HCT116 (cell line): ENCODE data around the gene DOCK4.

ENCODE experiments used
- CTCF ChIP-seq, 3 experiments: fragments of 200-600 bp in 1 of 3; sonication (generic) in 1 of 3; IDR thresholded peaks in 2 of 3; conservative IDR thresholded peaks in 1 of 3; 2 replicates each; pipeline ENCODE4 v1.5.1; 2012 to 2017; ENCODE audit warnings: low read depth in 2 of 3, low read length in 2 of 3, antibody characterized with exemption in 1 of 3, borderline replicate concordance in 1 of 3, control low read depth in 1 of 3, mild to moderate bottlenecking in 1 of 3, mixed read lengths in 1 of 3, mixed run types in 1 of 3, moderate library complexity in 1 of 3; ENCODE audit not compliant: insufficient read depth in 1 of 3
- EZH2 ChIP-seq: fragments of 200-600 bp; sonication (generic); IDR thresholded peaks from 2 replicates; pipeline ENCODE4 v1.6.1; 2017; ENCODE audit warnings: antibody characterized with exemption, mixed run types
- EZH2phosphoT487 ChIP-seq: fragments of 200-600 bp; IDR thresholded peaks from 2 replicates; pipeline ENCODE4 v1.6.1; 2018; ENCODE audit warnings: antibody characterized with exemption, borderline replicate concordance
- MAX ChIP-seq: IDR thresholded peaks from 2 replicates; pipeline ENCODE4 v1.6.1; 2012
- POLR2A ChIP-seq: IDR thresholded peaks from 2 replicates; pipeline ENCODE4 v1.7.0; 2011; ENCODE audit warnings: borderline replicate concordance; ENCODE audit not compliant: insufficient read depth, insufficient read length; ENCODE audit errors: extremely low read depth
- POLR2AphosphoS5 ChIP-seq: IDR thresholded peaks from 2 replicates; pipeline ENCODE4 v1.6.1; 2011; ENCODE audit warnings: mild to moderate bottlenecking, low read depth, low read length, moderate library complexity
- RAD21 ChIP-seq: IDR thresholded peaks from 2 replicates; pipeline ENCODE4 v1.6.1; 2012; ENCODE audit warnings: low read depth, mild to moderate bottlenecking
- REST ChIP-seq: IDR thresholded peaks from 2 replicates; pipeline ENCODE4 v1.6.1; 2012; ENCODE audit warnings: low read depth
- SIN3A ChIP-seq: IDR thresholded peaks from 2 replicates; pipeline ENCODE4 v1.6.1; 2012; ENCODE audit warnings: low read depth
- TCF7L2 ChIP-seq: IDR thresholded peaks from 2 replicates; pipeline ENCODE4 v1.7.0; 2011; ENCODE audit warnings: borderline replicate concordance, inconsistent platforms; ENCODE audit not compliant: insufficient read depth, insufficient read length; ENCODE audit errors: extremely low read depth
- YY1 ChIP-seq: IDR thresholded peaks from 2 replicates; pipeline ENCODE4 v1.6.1; 2011; ENCODE audit warnings: low read length, low read depth, moderate library complexity, mild to moderate bottlenecking; ENCODE audit not compliant: insufficient replicate concordance; ENCODE audit errors: extremely low read depth
- ZFX ChIP-seq: fragments of 450-650 bp; IDR thresholded peaks from 2 replicates; pipeline ENCODE4 v1.6.1; 2017

- TF ChIP-seq CTCF (IDR thresholded peaks at IDR 0.05 in 2 of 3, conservative IDR thresholded peaks at IDR 0.05 in 1 of 3; ENCODE audit: borderline replicate concordance in 1 of 3, insufficient read depth in 1 of 3, low read depth in 2 of 3, low read length in 2 of 3) = no peak
- TF ChIP-seq YY1 = no peak
- no peak for TF ChIP-seq RAD21
- no peak for TF ChIP-seq EZH2
- TF ChIP-seq TCF7L2 = no peak
- TF ChIP-seq EZH2phosphoT487 = no peak
- no peak for TF ChIP-seq POLR2A
- no peak for TF ChIP-seq REST
- TF ChIP-seq MAX = no peak
- TF ChIP-seq SIN3A = no peak
- TF ChIP-seq ZFX = no peak
- TF ChIP-seq POLR2AphosphoS5 = no peak
Observed at GRCh38 chr7:112101201-112101846, 104.9 kb downstream of the DOCK4 start.
